Naive thymus-derived CD4-positive, alpha-beta T cell (primary cell): ENCODE measurements around the gene PBX1. TPM values are rescaled to one million over a fixed set of nuclear protein-coding genes. Genes with fewer than 3 reads are reported as not detected.

Experiments
- ATAC-seq: fragments of 150-1000 bp; cut with Tn5 transposase; 2 replicates; pipeline ENCODE4 v1.10.0; 2021; ENCODE audit warnings: mild to moderate bottlenecking, moderate library complexity
- CTCF ChIA-PET: fragments of 350-600 bp; sonication (Branson Sonifier 250); formaldehyde crosslinking; loops from one replicate; lab custom pipeline; 2021; ENCODE audit warnings: antibody characterized with exemption; lab: Charles Lee
- POLR2A ChIA-PET: fragments of 350-600 bp; sonication (Branson Sonifier 250); formaldehyde crosslinking; loops from one replicate; lab custom pipeline; 2021; ENCODE audit warnings: antibody characterized with exemption, inconsistent platforms; lab: Charles Lee
- DNase-seq, 9 donors: peaks; one replicate each; pipeline versions ENCODE4 v3.0.0 to v3.0.0-alpha.2; 2020 to 2022; ENCODE audit warnings: mixed read lengths in 1 of 9
- H3K27ac ChIP-seq: one replicate; pipeline ENCODE4 v1.7.0; 2013; ENCODE audit warnings: mild to moderate bottlenecking, low read depth, low read length, moderate library complexity
- H3K27me3 ChIP-seq, 2 donors: one replicate each; pipeline ENCODE4 v1.7.0; 2013; ENCODE audit warnings: low read length in 2 of 2, mild to moderate bottlenecking in 2 of 2, moderate library complexity in 2 of 2; ENCODE audit not compliant: control insufficient read depth in 2 of 2, insufficient read depth in 2 of 2
- H3K36me3 ChIP-seq, 3 experiments: 1 replicate in 2 of 3; 2 replicates in 1 of 3; pipeline ENCODE4 v1.7.0; 2013; ENCODE audit warnings: low read length in 3 of 3, mild to moderate bottlenecking in 3 of 3, moderate library complexity in 1 of 3; ENCODE audit not compliant: insufficient read depth in 3 of 3, control insufficient read depth in 2 of 3
- H3K4me1 ChIP-seq, 2 donors: one replicate each; pipeline ENCODE4 v1.7.0; 2013; ENCODE audit warnings: low read length in 2 of 2, mild to moderate bottlenecking in 2 of 2, moderate library complexity in 1 of 2; ENCODE audit not compliant: control insufficient read depth in 2 of 2, insufficient read depth in 2 of 2
- H3K4me3 ChIP-seq: 2 replicates; pipeline ENCODE4 v1.7.0; 2013; ENCODE audit warnings: mild to moderate bottlenecking, low read length
- H3K9me3 ChIP-seq, 3 experiments: 1 replicate in 2 of 3; 2 replicates in 1 of 3; pipeline ENCODE4 v1.7.0; 2013; ENCODE audit warnings: low read length in 3 of 3; ENCODE audit not compliant: control insufficient read depth in 2 of 3
- H3K27ac Mint-ChIP-seq, 9 donors: one replicate each; pipeline ENCODE4 v1.8.0; 2020 to 2022; ENCODE audit warnings: mixed read lengths in 9 of 9, mild to moderate bottlenecking in 8 of 9, moderate library complexity in 5 of 9, inconsistent platforms in 2 of 9
- H3K27me3 Mint-ChIP-seq, 5 donors: one replicate each; pipeline ENCODE4 v1.8.0; 2021 to 2022; ENCODE audit warnings: mixed read lengths in 5 of 5, mild to moderate bottlenecking in 1 of 5
- H3K36me3 Mint-ChIP-seq, 5 donors: one replicate each; pipeline ENCODE4 v1.8.0; 2020 to 2022; ENCODE audit warnings: mixed read lengths in 5 of 5, mild to moderate bottlenecking in 3 of 5, inconsistent platforms in 1 of 5
- H3K4me1 Mint-ChIP-seq, 7 donors: one replicate each; pipeline ENCODE4 v1.8.0; 2020 to 2022; ENCODE audit warnings: mixed read lengths in 7 of 7, mild to moderate bottlenecking in 3 of 7, inconsistent platforms in 1 of 7
- H3K4me3 Mint-ChIP-seq, 10 donors: one replicate each; pipeline ENCODE4 v1.8.0; 2020 to 2022; ENCODE audit warnings: mild to moderate bottlenecking in 10 of 10, mixed read lengths in 10 of 10, moderate library complexity in 6 of 10, inconsistent platforms in 2 of 10
- H3K9me3 Mint-ChIP-seq, 11 donors: one replicate each; pipeline ENCODE4 v1.8.0; 2020 to 2022; ENCODE audit warnings: mixed read lengths in 11 of 11, mild to moderate bottlenecking in 4 of 11, inconsistent platforms in 1 of 11, moderate library complexity in 1 of 11
- intact Hi-C, 2 donors: fragments of 100-400 bp; cut with micrococcal nuclease; formaldehyde crosslinking; loops; one replicate each; pipeline ENCODE4 v1.15.1; 2023
- polyA plus RNA-seq, 2 donors: library from polyadenylated mRNA; unstranded; fragments of 300-500 nt; fragmentation: Illumina TruSeq; gene quantifications; one replicate each; pipeline ENCODE4 v1.2.3, GENCODE V29; 2021
- total RNA-seq, 6 experiments: library from RNA in 5 of 6; stranded (reverse) in 5 of 6; gene quantifications; 1 replicate in 5 of 6; 2 replicates in 1 of 6; pipeline ENCODE4 v1.2.3 and lab custom pipeline; 2021 to 2026

Gene PBX1
- total and polyA plus RNA-seq, 7 experiments from 2014 or later: 0.02 to 2.9 (median 1.7) TPM; not detected in 1

DNA sequence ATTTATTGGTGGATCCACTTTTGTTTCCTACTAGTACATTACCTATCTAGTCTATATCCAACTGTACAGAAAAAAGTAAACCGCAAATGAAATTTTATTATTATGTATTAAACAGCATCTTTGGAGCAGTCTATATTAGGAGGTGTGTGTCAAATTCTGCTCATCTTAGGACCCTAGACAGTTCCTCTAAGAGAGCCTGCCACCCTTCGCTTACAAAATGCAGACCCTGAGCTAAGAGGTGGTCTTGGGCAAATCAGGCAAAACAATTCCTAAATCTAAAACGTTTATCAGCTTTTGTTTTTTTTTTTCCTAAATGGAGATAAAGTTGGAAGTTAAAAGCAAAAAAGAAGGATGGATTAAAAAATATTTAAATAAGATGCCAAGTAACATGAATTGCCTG lies 85.3 kb downstream of the PBX1 start:
- ChIA-PET POLR2A (no interaction called here), CTCF (no interaction called here)
- Histone ChIP-seq H3K36me3 (no peaks in the 10 kb centered on the region), H3K27me3 (no peaks in the 10 kb centered on the region), H3K27ac (no peak overlapping the region), H3K9me3 (no peaks in the 10 kb centered on the region), H3K4me3 (no peak overlapping the region), H3K4me1 (no peaks in the 10 kb centered on the region)
- DNase-seq (no peak), ATAC-seq (no peak)
- H3K4me1 Mint-ChIP-seq: no peaks in the 10 kb centered on the region
- H3K9me3 Mint-ChIP-seq: peaks cover 0 to 6% (median 0%) of the 10 kb centered on the region in 11 donors
- H3K27me3 Mint-ChIP-seq: peaks cover 0 to 2% (median 0%) of the 10 kb centered on the region in 5 donors
- intact Hi-C loops: no loop called here
- H3K4me3 Mint-ChIP-seq: no peak overlapping the region
- H3K27ac Mint-ChIP-seq: no peak overlapping the region
- no peaks in the 10 kb centered on the region for H3K36me3 Mint-ChIP-seq

DNA sequence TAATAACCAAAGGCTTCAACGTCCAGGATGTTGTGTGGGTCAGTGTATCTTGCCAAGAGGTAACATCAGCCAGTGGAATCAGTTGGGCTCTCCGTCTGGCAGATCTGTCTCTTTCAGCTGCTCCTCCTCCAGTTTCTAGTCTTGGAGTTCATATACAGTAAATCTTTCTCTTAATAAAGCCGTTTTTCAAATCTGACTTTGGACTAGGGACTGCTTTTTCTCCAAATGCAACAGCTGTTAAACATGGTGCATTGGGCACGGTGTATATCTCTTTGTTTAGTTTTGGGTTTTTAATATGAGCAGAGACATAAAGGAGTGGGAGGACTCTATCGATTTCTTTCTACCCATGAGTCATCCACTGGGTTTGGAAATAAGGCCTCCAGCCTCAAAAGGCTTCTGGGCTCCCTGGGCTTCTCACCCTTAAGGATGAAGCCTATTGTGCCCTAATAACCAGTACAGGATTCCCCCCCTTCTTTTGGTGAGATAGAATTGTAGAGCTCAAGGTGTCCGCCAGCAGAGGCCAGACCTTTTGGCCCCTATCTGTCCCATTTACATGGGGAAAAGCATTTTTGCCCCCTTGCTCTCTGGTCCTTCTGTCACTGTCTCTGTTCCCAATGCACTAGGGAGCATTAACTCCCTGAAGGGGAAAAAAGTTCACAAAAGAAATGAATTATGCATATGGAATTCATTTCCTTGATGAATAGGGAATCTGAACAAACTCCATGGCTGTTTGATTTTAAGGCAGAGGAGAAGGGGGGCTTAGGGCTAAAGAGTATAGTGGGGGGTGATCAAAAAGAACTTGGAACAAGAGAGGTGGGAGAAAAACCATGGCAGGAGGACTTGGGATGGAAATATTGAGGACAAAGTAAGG lies 86.0 kb downstream of the PBX1 start:
- H3K4me1 ChIP-seq: no peaks in the 10 kb centered on the region
- Mint-ChIP-seq H3K36me3 (no peaks in the 10 kb centered on the region), H3K27me3 (no peaks in the 10 kb centered on the region), H3K4me3 (no peak overlapping the region), H3K27ac (no peak overlapping the region), H3K9me3 (peaks cover 0 to 6% (median 0%) of the 10 kb centered on the region in 11 donors), H3K4me1 (no peaks in the 10 kb centered on the region)
- H3K9me3 ChIP-seq: no peaks in the 10 kb centered on the region
- intact Hi-C loops: no loop called here
- CTCF ChIA-PET: no interaction called here
- H3K36me3 ChIP-seq: no peaks in the 10 kb centered on the region
- DNase-seq: no peak
- H3K4me3 ChIP-seq: no peak overlapping the region
- ATAC-seq: no peak
- H3K27ac ChIP-seq: no peak overlapping the region
- POLR2A ChIA-PET: no interaction called here
- no peaks in the 10 kb centered on the region for H3K27me3 ChIP-seq

DNA sequence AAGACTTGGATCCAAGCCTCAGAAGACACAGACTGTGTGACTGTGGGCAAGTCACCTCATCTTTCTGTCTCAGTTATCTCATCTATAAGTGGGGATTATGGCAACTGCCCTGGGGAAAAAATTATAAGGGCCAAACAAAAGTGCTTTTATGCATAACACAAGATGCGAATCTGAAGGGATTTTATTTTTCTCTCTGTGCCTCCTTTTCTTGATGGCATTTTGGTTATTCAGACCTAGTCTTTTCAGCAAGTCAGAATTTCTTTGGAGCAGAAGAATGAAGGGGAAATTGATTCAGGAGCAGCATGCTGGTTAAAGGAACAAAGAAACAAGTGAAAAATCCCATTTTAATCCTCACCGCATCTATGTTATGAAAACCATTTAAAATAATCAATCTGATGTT lies 86.9 kb downstream of the PBX1 start:
- Histone ChIP-seq H3K27ac (no peak overlapping the region), H3K27me3 (no peaks in the 10 kb centered on the region), H3K36me3 (no peaks in the 10 kb centered on the region), H3K9me3 (no peaks in the 10 kb centered on the region), H3K4me3 (no peak overlapping the region), H3K4me1 (no peaks in the 10 kb centered on the region)
- peaks cover 0 to 6% (median 0%) of the 10 kb centered on the region in 11 donors for H3K9me3 Mint-ChIP-seq
- DNase-seq: no peak
- CTCF ChIA-PET: no interaction called here
- no peak for ATAC-seq
- no peak overlapping the region for H3K4me3 Mint-ChIP-seq
- POLR2A ChIA-PET: no interaction called here
- H3K4me1 Mint-ChIP-seq: no peaks in the 10 kb centered on the region
- no peak overlapping the region for H3K27ac Mint-ChIP-seq
- intact Hi-C loops: no loop called here
- no peaks in the 10 kb centered on the region for H3K27me3 Mint-ChIP-seq
- H3K36me3 Mint-ChIP-seq: no peaks in the 10 kb centered on the region

DNA sequence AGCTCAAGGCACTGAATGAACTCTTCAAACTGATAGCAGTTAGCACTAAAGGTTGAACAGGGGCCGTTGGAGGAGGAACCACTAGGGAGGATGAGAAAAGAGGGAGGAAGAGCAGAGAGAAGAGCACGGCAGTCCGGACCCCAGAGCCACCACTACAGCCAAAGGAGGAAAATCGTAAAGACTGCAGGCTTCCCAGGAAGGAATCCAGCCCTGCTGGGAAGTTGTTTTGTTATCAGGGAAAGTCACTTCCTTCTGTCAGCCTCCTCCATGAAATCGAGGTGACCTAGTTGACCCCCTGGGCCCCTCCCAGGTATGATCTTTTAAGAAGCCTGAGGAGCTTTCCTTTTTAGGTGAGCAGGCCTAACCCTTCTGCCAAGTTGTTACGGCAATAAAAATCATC lies 88.2 kb downstream of the PBX1 start:
- no peak overlapping the region for H3K27ac ChIP-seq
- H3K9me3 ChIP-seq: no peaks in the 10 kb centered on the region
- no peak overlapping the region for H3K4me3 ChIP-seq
- Mint-ChIP-seq H3K9me3 (peaks cover 0 to 8% (median 0%) of the 10 kb centered on the region in 11 donors), H3K27ac (no peak overlapping the region), H3K27me3 (peaks cover 0 to 7% (median 0%) of the 10 kb centered on the region in 5 donors), H3K4me3 (no peak overlapping the region), H3K4me1 (peaks cover 0 to 7% (median 6%) of the 10 kb centered on the region in 7 donors), H3K36me3 (no peaks in the 10 kb centered on the region)
- intact Hi-C loops: no loop called here
- no peaks in the 10 kb centered on the region for H3K27me3 ChIP-seq
- CTCF ChIA-PET: no interaction called here
- DNase-seq: no peak
- no peaks in the 10 kb centered on the region for H3K4me1 ChIP-seq
- ATAC-seq: no peak
- POLR2A ChIA-PET: no interaction called here
- H3K36me3 ChIP-seq: no peaks in the 10 kb centered on the region

GRCh38 chr1:164648636-164649035 lies 89.7 kb downstream of the PBX1 start:
- no peak for DNase-seq
- no peak for ATAC-seq
- H3K36me3 ChIP-seq: no peaks in the 10 kb centered on the region
- no peak overlapping the region for H3K4me3 ChIP-seq
- H3K36me3 Mint-ChIP-seq: no peaks in the 10 kb centered on the region
- no peaks in the 10 kb centered on the region for H3K27me3 ChIP-seq
- H3K9me3 Mint-ChIP-seq: peaks cover 0 to 8% (median 0%) of the 10 kb centered on the region in 11 donors
- intact Hi-C loops: no loop called here
- peaks cover 0 to 7% (median 0%) of the 10 kb centered on the region in 5 donors for H3K27me3 Mint-ChIP-seq
- H3K4me3 Mint-ChIP-seq: no peak overlapping the region
- peaks cover 0 to 7% (median 6%) of the 10 kb centered on the region in 7 donors for H3K4me1 Mint-ChIP-seq
- no peak overlapping the region for H3K27ac ChIP-seq
- H3K9me3 ChIP-seq: no peaks in the 10 kb centered on the region
- CTCF ChIA-PET: no interaction called here
- POLR2A ChIA-PET: no interaction called here
- no peaks in the 10 kb centered on the region for H3K4me1 ChIP-seq
- no peak overlapping the region for H3K27ac Mint-ChIP-seq

DNA sequence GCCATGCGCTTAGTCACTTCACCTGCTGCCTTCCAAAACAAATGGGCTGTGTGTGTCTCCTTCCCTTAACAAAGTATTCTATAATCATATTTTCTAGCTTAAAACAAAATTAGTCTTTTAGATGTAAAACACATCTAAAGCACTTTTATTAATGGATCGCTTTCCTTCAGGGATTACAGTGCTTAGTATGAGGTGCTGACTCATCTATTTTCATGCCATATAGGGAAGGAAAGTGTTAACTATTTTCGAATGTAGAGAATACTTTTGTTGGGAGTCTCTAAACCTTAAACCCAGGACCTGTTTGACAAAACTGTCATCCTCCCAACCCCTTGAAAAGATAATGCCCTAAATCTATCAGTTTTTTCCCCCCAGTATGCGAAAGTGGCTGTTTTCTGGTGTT lies 90.2 kb downstream of the PBX1 start:
- POLR2A ChIA-PET: no interaction called here
- Mint-ChIP-seq H3K4me3 (no peak overlapping the region), H3K36me3 (no peaks in the 10 kb centered on the region), H3K9me3 (peaks cover 0 to 8% (median 0%) of the 10 kb centered on the region in 11 donors), H3K27me3 (peaks cover 0 to 7% (median 0%) of the 10 kb centered on the region in 5 donors), H3K4me1 (peaks cover 0 to 7% (median 6%) of the 10 kb centered on the region in 7 donors), H3K27ac (no peak overlapping the region)
- no peaks in the 10 kb centered on the region for H3K36me3 ChIP-seq
- ATAC-seq (no peak), DNase-seq (no peak)
- H3K27ac ChIP-seq: no peak overlapping the region
- H3K9me3 ChIP-seq: no peaks in the 10 kb centered on the region
- no peaks in the 10 kb centered on the region for H3K4me1 ChIP-seq
- H3K27me3 ChIP-seq: no peaks in the 10 kb centered on the region
- intact Hi-C loops: no loop called here
- CTCF ChIA-PET: no interaction called here
- no peak overlapping the region for H3K4me3 ChIP-seq

GRCh38 chr1:164650531-164650930 lies 91.5 kb downstream of the PBX1 start:
- intact Hi-C loops: no loop called here
- no peak for DNase-seq

More at GRCh38 chr1:164650531-164650930, 91.5 kb downstream of the PBX1 start:
- peaks cover 0 to 8% (median 3%) of the 10 kb centered on the region in 11 donors for H3K9me3 Mint-ChIP-seq
- ATAC-seq: no peak
- H3K27me3 ChIP-seq: no peaks in the 10 kb centered on the region
- no peak overlapping the region for H3K4me3 ChIP-seq
- no peak overlapping the region for H3K4me3 Mint-ChIP-seq
- no peaks in the 10 kb centered on the region for H3K36me3 ChIP-seq
- ChIA-PET POLR2A (no interaction called here), CTCF (no interaction called here)
- H3K27me3 Mint-ChIP-seq: peaks cover 0 to 8% (median under 1%) of the 10 kb centered on the region in 5 donors
- no peaks in the 10 kb centered on the region for H3K9me3 ChIP-seq
- no peak overlapping the region for H3K27ac Mint-ChIP-seq
- H3K36me3 Mint-ChIP-seq: no peaks in the 10 kb centered on the region
- no peak overlapping the region for H3K27ac ChIP-seq
- H3K4me1 ChIP-seq: no peaks in the 10 kb centered on the region
- peaks cover 0 to 7% (median 6%) of the 10 kb centered on the region in 7 donors for H3K4me1 Mint-ChIP-seq
